ENCODE data around the gene ARID3A.

GRCh38 chr19:991932-992669 lies 66.3 kb downstream of the ARID3A start:
- TF ChIP-seq CTCF (conservative IDR thresholded peaks at IDR 0.05; ENCODE audit: low read length) (no peak), EZH2phosphoT487 (IDR thresholded peaks at IDR 0.05; ENCODE audit: borderline replicate concordance) (no peak)

Measured in Loucy (cell line).